AG08396 (cell line): ENCODE results near the gene RELL2.

ENCODE experiments used
- DNase-seq: peaks from one replicate; pipeline ENCODE4 v3.0.0; 2012; ENCODE audit warnings: low spot score, mixed read lengths

RELL2 gene

DNA sequence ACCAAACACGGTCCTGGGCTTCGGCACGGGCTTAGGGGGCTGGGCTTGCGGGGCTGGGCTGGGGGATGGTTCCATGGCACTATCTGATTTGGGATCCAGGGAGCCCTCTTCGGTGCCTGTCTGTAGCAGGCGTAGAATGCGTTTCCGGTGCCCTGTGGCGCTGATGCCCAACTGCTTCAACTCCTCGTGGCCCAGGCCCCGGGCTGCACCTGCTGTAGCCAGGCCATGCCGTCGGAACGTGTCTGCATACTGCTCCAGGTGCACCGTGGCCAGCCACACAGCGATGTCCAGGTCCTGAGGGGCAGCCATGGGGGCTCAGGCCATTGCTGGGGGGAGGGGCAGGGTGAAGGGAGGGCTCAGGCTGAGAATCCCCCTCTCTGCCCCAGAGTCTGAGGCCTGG lies 43.4 kb downstream of the RELL2 start:
- DNase-seq: no peak

DNA sequence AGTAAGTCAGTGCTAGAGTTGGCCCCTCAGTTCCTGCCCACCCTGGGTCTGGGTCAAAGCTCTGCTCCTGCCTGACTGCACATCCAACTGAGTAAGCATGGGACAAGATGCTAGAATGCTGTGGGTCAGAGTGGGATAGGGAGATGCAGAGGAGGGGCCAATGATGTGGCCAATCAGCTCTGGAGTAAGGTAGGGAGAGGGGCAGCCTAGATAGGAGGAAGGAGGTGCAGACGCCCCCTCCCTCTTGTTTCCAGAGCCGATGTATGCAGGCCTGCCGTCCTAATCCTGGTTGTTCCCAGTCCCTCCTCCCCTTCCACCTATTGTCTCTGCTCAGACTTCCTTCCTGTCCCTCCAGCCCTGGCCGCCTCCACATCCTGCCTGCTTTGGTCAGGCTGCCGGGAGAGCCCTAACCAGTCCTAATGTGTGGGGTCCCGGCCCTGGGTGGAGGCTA lies 44.0 kb downstream of the RELL2 start:
- no peak for DNase-seq

DNA sequence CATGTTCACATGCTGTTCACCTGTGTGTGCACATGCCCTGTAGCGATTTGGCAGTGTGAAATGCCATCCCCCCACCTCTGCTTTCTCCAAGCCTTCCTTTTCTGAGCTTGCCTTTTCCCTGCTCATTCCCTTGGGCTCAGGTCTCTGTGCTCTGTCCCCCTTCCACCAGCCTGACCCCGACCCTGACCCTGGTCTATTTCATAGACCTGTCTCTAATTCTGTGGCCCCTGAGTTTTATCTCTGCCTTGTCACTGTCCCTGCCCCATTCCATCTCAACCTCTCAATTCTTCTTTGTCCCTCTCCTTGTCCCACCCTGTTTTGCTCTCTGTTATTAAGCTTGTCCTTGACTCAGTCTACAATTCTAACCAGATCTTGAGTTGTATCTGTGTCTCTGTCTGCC lies 44.5 kb downstream of the RELL2 start:
- no peak for DNase-seq

DNA sequence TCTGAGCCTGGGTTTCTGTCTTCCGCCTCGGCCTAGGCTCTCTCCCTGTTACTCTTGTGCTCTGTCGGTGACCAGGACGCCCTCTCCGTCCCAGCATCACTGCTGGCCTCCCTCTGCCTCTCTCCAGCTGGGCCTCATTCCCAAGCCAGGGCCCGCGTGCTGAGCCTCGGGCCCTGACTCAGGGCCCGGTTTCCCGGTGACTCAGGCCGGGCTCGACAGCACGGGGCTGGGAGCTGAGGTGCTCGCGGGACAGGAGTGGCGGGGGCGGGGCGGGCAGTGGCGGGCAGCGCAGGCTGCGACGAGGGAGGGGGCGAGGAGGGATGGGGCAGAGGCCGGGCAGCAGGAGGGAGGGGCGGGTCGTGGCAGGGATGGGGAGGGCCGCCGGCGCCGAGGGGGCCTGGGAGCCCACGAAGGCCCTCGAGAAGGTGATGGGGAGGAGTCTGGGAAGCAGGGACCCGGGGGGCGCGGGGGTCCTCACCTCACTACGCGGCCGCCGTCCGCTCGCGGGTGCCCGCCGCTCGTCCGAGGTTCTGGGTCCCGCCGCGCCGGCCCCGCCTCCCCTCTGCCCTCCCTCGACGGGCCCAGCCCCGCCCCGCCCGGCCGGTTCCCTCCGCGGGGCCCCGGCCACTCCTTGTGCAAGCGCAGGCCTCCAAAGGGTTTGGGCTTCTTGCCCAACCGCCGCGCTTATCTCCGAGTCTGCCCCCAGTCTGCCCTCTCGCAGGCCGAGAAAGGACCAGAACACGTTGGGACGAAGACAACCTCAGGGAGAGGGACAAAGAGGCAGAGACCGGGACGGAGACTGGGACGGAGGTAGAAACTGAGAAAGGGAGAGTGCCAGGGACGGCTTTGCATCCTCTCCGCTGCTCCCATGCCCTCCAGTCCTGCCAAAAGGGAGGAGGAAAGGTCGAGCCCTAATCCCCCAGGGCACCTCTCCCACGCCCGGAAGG lies 45.2 kb downstream of the RELL2 start, which contains the start of gene ARAP3:
TSS of gene ARAP3 (minus strand) at position 536 of the 947 bp plus-strand sequence. CDS start 1,744 bp downstream, outside the sequence.
- peak; percentile 93 for DNase-seq

DNA sequence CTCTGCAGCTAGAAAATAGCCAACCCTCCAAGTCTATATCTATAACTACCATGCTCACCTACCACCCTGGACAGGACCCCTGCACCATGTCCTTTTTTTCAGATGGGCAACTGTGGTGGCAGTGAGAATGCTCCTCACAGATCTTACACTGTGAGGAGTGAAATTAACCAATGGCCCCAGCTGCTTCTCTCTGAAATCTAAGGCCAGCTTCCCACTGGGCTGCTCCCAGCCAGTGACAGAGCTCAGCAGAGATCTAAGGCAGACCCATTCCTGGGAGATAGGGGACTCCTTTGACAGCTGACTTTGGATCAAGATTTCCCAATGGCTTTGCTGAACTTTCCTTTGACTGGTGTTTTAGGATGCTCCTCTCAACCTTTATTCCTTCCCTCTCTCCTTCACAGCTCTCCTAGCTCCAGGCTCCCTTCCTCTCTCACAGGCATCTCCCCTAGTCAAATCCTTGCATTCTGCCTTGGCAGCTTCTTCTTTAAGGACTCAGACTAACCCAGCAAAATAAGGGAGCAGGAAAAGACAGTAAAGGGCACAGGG lies 46.9 kb downstream of the RELL2 start:
- no peak for DNase-seq

DNA sequence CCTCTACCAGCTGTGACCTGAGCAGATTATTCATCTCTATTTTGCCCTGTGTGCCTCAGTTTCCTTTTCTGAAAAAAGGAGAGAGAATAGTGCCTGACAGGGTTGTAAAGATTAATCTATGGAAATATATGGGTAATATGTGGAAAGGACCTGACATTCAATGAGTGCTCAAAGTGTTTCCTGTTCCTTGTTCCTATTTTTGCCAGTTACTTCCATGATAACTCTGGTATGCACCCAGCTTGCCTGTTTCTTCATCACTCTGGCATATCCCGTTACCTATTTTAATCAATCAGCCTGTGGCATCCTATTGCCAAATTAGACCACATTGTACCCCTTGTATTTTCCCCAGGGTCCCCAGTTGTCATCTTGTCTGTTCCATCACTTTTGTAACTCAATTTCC lies 48.8 kb downstream of the RELL2 start:
- no peak for DNase-seq

DNA sequence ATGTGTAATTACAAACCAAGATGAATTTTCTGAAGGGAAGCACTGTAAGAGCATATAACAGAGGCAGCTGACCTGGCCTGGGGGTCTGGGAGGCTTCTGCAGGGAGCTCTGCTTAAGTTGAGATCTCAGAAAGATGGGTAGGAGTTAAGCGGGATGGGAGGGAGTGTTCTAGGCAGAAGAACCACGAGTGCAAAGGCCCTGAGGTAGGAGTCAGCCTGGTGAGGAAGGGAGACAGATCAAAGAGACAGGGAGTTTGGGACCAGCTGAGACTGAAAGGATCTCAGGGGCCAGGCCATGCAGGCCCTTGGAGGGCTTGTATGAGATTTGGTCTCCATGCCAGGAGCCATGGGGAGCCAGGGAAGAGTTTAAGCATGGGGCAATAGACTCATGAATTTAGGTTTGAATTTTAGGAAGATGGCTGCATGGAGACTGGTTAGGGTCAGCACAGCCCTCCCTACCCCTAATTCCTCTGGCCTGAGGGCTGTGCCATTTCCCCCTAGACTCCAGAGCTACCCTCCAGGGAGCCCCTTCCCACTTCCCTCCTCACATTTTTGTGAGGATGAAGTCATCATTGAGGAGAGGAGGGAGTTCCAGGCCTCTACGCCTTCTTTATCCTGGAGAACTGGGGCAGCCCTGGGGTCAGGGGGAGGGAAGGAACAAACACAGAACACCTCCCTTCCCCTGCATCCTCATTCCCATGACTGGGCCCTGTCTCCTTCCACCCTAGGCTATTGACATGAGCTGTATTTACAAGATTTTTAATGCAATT lies 50.0 kb downstream of the RELL2 start:
- DNase-seq: no peak
